Iris pigment epithelial cell (primary cell): ENCODE results near the gene STK32A.
"Not testable (repeated sequence)": the region's sequence is repeated elsewhere in the genome, so short reads cannot be mapped to it uniquely, and the experiment has no call there.

Source experiments
- DNase-seq: peaks from one replicate; pipeline ENCODE4 v3.0.0-alpha.2; 2011; ENCODE audit warnings: low read depth

The STK32A gene

GRCh38 chr5:147346006-147346561 is 111.3 kb downstream of the STK32A start:
- DNase-seq, result no peak

GRCh38 chr5:147348046-147348445 is 113.2 kb downstream of the STK32A start:
- DNase-seq, result peak; percentile 10

GRCh38 chr5:147348451-147348850 is 113.6 kb downstream of the STK32A start:
- DNase-seq, result no peak

- DNase-seq, result no peak
Measured at GRCh38 chr5:147349241-147349640, 114.4 kb downstream of the STK32A start.

GRCh38 chr5:147359101-147359500 is 124.3 kb downstream of the STK32A start:
- no peak for DNase-seq

GRCh38 chr5:147359581-147359980 is 124.8 kb downstream of the STK32A start:
- DNase-seq, result no peak

- DNase-seq, result no peak
Measured at GRCh38 chr5:147360816-147361215, 126.0 kb downstream of the STK32A start.

GRCh38 chr5:147361441-147362175 is 126.8 kb downstream of the STK32A start:
- no peak for DNase-seq

GRCh38 chr5:147367381-147367780 is 132.6 kb downstream of the STK32A start:
- not testable (repeated sequence) for DNase-seq

- peak; percentile 20 for DNase-seq
Measured at GRCh38 chr5:147369742-147370374, 135.0 kb downstream of the STK32A start.

- DNase-seq, result no peak
Measured at GRCh38 chr5:147371290-147371689, 136.5 kb downstream of the STK32A start.

GRCh38 chr5:147372191-147372590 is 137.4 kb downstream of the STK32A start:
- DNase-seq, result no peak

GRCh38 chr5:147373328-147373727 is 138.5 kb downstream of the STK32A start:
- no peak for DNase-seq

GRCh38 chr5:147375151-147375550 is 140.3 kb downstream of the STK32A start:
- no peak for DNase-seq

- no peak for DNase-seq
Measured at GRCh38 chr5:147377682-147378081, 142.9 kb downstream of the STK32A start.

- DNase-seq, result no peak
Measured at GRCh38 chr5:147381555-147381954, 146.7 kb downstream of the STK32A start.

- no peak for DNase-seq
Measured at GRCh38 chr5:147382776-147383175, 147.9 kb downstream of the STK32A start.

- no peak for DNase-seq
Measured at GRCh38 chr5:147384346-147385193, 149.7 kb downstream of the STK32A start.

GRCh38 chr5:147387109-147387508 is 152.3 kb downstream of the STK32A start:
- DNase-seq, result no peak

- no peak for DNase-seq
Measured at GRCh38 chr5:147388184-147389108, 153.6 kb downstream of the STK32A start.

GRCh38 chr5:147390654-147391225 is 155.9 kb downstream of the STK32A start:
- no peak for DNase-seq
